ENCODE measurements around the gene UBE2L3. TPM values are rescaled to one million over a fixed set of nuclear protein-coding genes. Genes with fewer than 3 reads are reported as not detected.
"Not testable (repeated sequence)": the region's sequence is repeated elsewhere in the genome, so short reads cannot be mapped to it uniquely, and the experiment has no call there.

UBE2L3 gene
- total and polyA plus RNA-seq, 2 experiments from 2014 or later, result 56.3 to 118 TPM

GRCh38 chr22:21634081-21634480 is 66.6 kb downstream of the UBE2L3 start:
- H3K36me3 ChIP-seq, result no peaks in the 10 kb centered on the region
- DNase-seq (ENCODE audit: low read depth in 1 of 2, low spot score in 1 of 2), result no peak
- no peak for TF ChIP-seq CTCF (IDR thresholded peaks at IDR 0.05; ENCODE audit: low read depth, low read length)
- H3K4me3 ChIP-seq, result no peak overlapping the region
- no peaks in the 10 kb centered on the region for H3K4me1 ChIP-seq (ENCODE audit: low read depth)
- no peaks in the 10 kb centered on the region for H3K27me3 ChIP-seq
- no peaks in the 10 kb centered on the region for H3K9me3 ChIP-seq (ENCODE audit: low read depth)
- no peak overlapping the region for H3K27ac ChIP-seq

- Histone ChIP-seq H3K27ac (no peak overlapping the region), H3K4me3 (no peak overlapping the region), H3K9me3 (ENCODE audit: low read depth) (no peaks in the 10 kb centered on the region), H3K27me3 (no peaks in the 10 kb centered on the region), H3K4me1 (ENCODE audit: low read depth) (no peaks in the 10 kb centered on the region), H3K36me3 (no peaks in the 10 kb centered on the region)
- TF ChIP-seq CTCF (IDR thresholded peaks at IDR 0.05; ENCODE audit: low read depth, low read length), result no peak
- DNase-seq (ENCODE audit: low read depth in 1 of 2, low spot score in 1 of 2), result no peak
Measured at GRCh38 chr22:21634844-21635243, 67.3 kb downstream of the UBE2L3 start.

DNA sequence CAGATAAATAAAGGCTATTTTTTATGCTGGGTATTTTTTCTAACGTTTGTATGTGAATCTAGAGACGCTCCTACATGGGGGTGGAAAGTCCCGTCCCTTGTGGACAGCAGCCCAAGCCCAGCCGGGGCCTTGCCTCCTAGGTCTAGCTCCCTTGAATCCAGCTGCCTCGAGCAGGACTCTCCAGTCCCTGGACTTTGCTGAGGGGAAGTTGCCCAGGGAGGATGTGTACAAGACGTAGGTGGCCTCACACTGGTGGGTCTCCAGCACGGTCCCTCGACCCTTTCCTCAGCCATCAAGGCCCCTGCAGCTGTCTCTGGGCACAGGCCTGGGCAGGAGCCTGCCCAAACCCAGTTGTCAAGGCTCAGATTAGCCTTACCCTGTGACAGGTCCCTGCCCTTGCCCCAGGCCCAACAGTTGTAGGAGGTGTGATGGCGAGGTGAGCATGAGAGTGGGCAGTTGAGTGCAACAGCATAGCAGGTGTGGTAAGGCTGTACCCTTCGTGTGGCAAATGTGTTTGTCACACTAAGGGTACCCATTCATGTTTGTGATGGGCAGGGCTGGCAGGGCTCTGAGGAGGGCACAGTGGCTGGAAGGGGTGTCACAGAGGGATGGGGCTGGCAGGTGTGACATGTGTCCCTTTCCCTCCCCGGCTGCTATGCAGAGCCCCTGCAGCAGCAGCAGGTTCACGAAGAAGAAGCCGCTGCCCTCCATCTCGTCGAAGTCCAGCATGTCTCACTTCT is 68.4 kb downstream of the UBE2L3 start:
- no peaks in the 10 kb centered on the region for H3K4me1 ChIP-seq (ENCODE audit: low read depth)
- no peak overlapping the region for H3K27ac ChIP-seq
- no peaks in the 10 kb centered on the region for H3K27me3 ChIP-seq
- DNase-seq (ENCODE audit: low read depth in 1 of 2, low spot score in 1 of 2), result no peak
- H3K9me3 ChIP-seq (ENCODE audit: low read depth), result no peaks in the 10 kb centered on the region
- no peak for TF ChIP-seq CTCF (IDR thresholded peaks at IDR 0.05; ENCODE audit: low read depth, low read length)
- H3K36me3 ChIP-seq, result no peaks in the 10 kb centered on the region
- H3K4me3 ChIP-seq, result no peak overlapping the region

- Histone ChIP-seq H3K4me1 (ENCODE audit: low read depth) (no peaks in the 10 kb centered on the region), H3K9me3 (ENCODE audit: low read depth) (no peaks in the 10 kb centered on the region), H3K36me3 (no peaks in the 10 kb centered on the region), H3K27me3 (no peaks in the 10 kb centered on the region), H3K4me3 (no peak overlapping the region), H3K27ac (no peak overlapping the region)
- no peak for DNase-seq (ENCODE audit: low read depth in 1 of 2, low spot score in 1 of 2)
- TF ChIP-seq CTCF (IDR thresholded peaks at IDR 0.05; ENCODE audit: low read depth, low read length), result no peak
Measured at GRCh38 chr22:21636629-21637218, 69.2 kb downstream of the UBE2L3 start.

- not testable (repeated sequence) for H3K27ac ChIP-seq; H3K9me3 ChIP-seq (ENCODE audit: low read depth); H3K27me3 ChIP-seq; H3K36me3 ChIP-seq; H3K4me1 ChIP-seq (ENCODE audit: low read depth); H3K4me3 ChIP-seq; DNase-seq (ENCODE audit: low read depth in 1 of 2, low spot score in 1 of 2)
Measured at GRCh38 chr22:21637450-21637849, 69.9 kb downstream of the UBE2L3 start.

- no peaks in the 10 kb centered on the region for H3K4me1 ChIP-seq (ENCODE audit: low read depth)
- no peaks in the 10 kb centered on the region for H3K27me3 ChIP-seq
- H3K4me3 ChIP-seq, result no peak overlapping the region
- no peak for DNase-seq (ENCODE audit: low read depth in 1 of 2, low spot score in 1 of 2)
- TF ChIP-seq CTCF (IDR thresholded peaks at IDR 0.05; ENCODE audit: low read depth, low read length), result no peak
- no peaks in the 10 kb centered on the region for H3K36me3 ChIP-seq
- H3K9me3 ChIP-seq (ENCODE audit: low read depth), result no peaks in the 10 kb centered on the region
- H3K27ac ChIP-seq, result no peak overlapping the region
Measured at GRCh38 chr22:21639359-21639758, 71.8 kb downstream of the UBE2L3 start.
